Colon (tissue), 2 donors: Measurements from ENCODE around the gene FAM177A1.

ENCODE experiments used
- FAIRE-seq: peaks from 2 replicates; lab custom pipeline; 2012; peaks lifted over from hg19 to GRCh38; lab: Jason Lieb, UNC
- donor health status: control.
- donor health status: control.

Gene FAM177A1

DNA sequence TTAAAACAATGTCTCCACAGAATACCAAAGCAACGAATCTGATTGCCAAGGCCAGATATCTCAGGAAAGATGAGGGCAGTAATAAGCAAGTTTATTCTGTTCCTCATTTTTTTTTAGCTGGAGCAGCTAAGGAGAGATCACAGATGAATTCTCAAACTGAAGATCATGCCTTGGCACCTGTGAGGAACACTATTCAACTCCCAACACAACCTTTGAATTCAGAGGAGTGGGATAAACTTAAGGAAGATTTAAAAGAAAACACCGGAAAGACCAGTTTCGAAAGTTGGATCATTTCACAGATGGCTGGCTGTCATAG, 77.3 kb downstream of the FAM177A1 start:
- FAIRE-seq, result no peak

DNA sequence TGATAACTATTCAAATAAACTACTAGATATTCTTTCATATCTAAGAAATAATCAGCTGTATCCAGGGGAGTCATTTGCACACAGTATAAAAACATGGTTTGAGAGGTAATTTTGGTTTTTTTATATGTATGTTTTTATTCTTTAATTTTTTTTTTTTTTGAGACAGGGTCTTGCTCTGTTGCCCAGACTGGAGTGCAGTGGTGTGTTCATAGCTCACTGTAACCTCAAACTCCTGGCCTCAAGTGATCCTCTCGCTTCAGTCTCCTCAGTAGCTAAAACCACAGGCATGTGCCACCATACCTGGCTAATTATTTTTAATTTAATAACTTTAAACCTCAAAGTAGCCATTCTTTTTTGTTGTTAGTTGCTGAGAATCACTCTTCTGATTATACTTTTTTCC, 78.1 kb downstream of the FAM177A1 start:
- FAIRE-seq, result no peak
